Measurements from ENCODE around the gene PNMA8A.
"Not testable (repeated sequence)": the region's sequence is repeated elsewhere in the genome, so short reads cannot be mapped to it uniquely, and the experiment has no call there.

PNMA8A gene

GRCh38 chr19:46471116-46471733, at the start of gene PNMA8A:
PNMA8A (minus strand) TSS chr19:46471563; CDS start chr19:46471035, 528 bp downstream.
- peak; percentile 31 for DNase-seq

GRCh38 chr19:46520616-46521015, 49.3 kb upstream of the PNMA8A start:
- no peak for DNase-seq

GRCh38 chr19:46517471-46517870, 46.1 kb upstream of the PNMA8A start:
- DNase-seq = no peak

GRCh38 chr19:46515879-46516350, 44.6 kb upstream of the PNMA8A start:
- DNase-seq = peak; percentile 73

GRCh38 chr19:46515290-46515609, 43.9 kb upstream of the PNMA8A start:
- DNase-seq = no peak

- no peak for DNase-seq
Measured at GRCh38 chr19:46514589-46515289, 43.4 kb upstream of the PNMA8A start.

- peak; percentile 82 for DNase-seq
Measured at GRCh38 chr19:46513461-46514236, 42.3 kb upstream of the PNMA8A start.

GRCh38 chr19:46511237-46511636, 39.9 kb upstream of the PNMA8A start:
- DNase-seq = no peak

- no peak for DNase-seq
Measured at GRCh38 chr19:46508206-46508605, 36.8 kb upstream of the PNMA8A start.

GRCh38 chr19:46503848-46504453, 32.6 kb upstream of the PNMA8A start:
- DNase-seq = peak; percentile 36

- DNase-seq = no peak
Measured at GRCh38 chr19:46502891-46503290, 31.5 kb upstream of the PNMA8A start.

GRCh38 chr19:46499692-46500091, 28.3 kb upstream of the PNMA8A start:
- DNase-seq = no peak

- DNase-seq = peak; percentile 41
Measured at GRCh38 chr19:46497773-46498172, 26.4 kb upstream of the PNMA8A start.

GRCh38 chr19:46496886-46497285, 25.5 kb upstream of the PNMA8A start:
- not testable (repeated sequence) for DNase-seq

GRCh38 chr19:46496304-46496703, 24.9 kb upstream of the PNMA8A start:
- DNase-seq = no peak

GRCh38 chr19:46495786-46496099, 24.4 kb upstream of the PNMA8A start, which contains the start of gene PNMA8B:
PNMA8B (minus strand) TSS chr19:46495867; CDS start chr19:46495465, 402 bp downstream.
- peak; percentile 85 for DNase-seq

GRCh38 chr19:46494941-46495785, 23.8 kb upstream of the PNMA8A start:
- no peak for DNase-seq

GRCh38 chr19:46494146-46494940, 23.0 kb upstream of the PNMA8A start:
- DNase-seq = no peak

GRCh38 chr19:46493236-46494145, 22.1 kb upstream of the PNMA8A start:
- peak; percentile 51 for DNase-seq

- DNase-seq = no peak
Measured at GRCh38 chr19:46492841-46493235, 21.5 kb upstream of the PNMA8A start.
